Endothelial cell of umbilical vein (primary cell): ENCODE measurements around the gene CLEC7A. TPM values are rescaled to one million over a fixed set of nuclear protein-coding genes. Genes with fewer than 3 reads are reported as not detected.

Experiments used
- BruUV-seq: library from RNA; stranded (reverse); fragments of 400-500 nt; replicated peaks from 2 replicates; lab custom pipeline; 2021; lab: Mats Ljungman, UMichigan
- CTCF ChIA-PET: fragments of 300-600, 350-600 bp; sonication (Branson Sonifier 250); formaldehyde crosslinking; loops from one replicate; lab custom pipeline; 2021; ENCODE audit warnings: antibody characterized with exemption, inconsistent platforms; lab: Charles Lee
- POLR2A ChIA-PET: fragments of 300-600, 350-600 bp; sonication (Branson Sonifier 250); formaldehyde crosslinking; loops from one replicate; lab custom pipeline; 2021; ENCODE audit warnings: antibody characterized with exemption, inconsistent platforms; lab: Charles Lee
- DNase-seq: peaks from one replicate; pipeline ENCODE4 v3.0.0-alpha.2; 2011; ENCODE audit warnings: low read depth, low spot score
- FAIRE-seq: peaks from 2 replicates; lab custom pipeline; 2011; peaks lifted over from hg19 to GRCh38; lab: Jason Lieb, UNC
- H2AFZ ChIP-seq: 2 replicates; pipeline ENCODE4 v1.6.0; 2012; ENCODE audit warnings: low read depth, low read length, control low read depth, inconsistent platforms
- H3K27ac ChIP-seq: 2 replicates; pipeline ENCODE4 v1.5.1; 2011; ENCODE audit warnings: low read depth, mild to moderate bottlenecking, control low read depth, low read length, moderate library complexity; ENCODE audit not compliant: insufficient read depth
- H3K27me3 ChIP-seq, 2 experiments: 2 replicates each; pipeline versions ENCODE4 v1.6.0 to v1.6.1; 2011; ENCODE audit warnings: low read length in 2 of 2, mixed read lengths in 1 of 2; ENCODE audit not compliant: control insufficient read depth in 2 of 2, insufficient read depth in 2 of 2
- H3K36me3 ChIP-seq, 2 experiments: 2 replicates in 1 of 2; 3 replicates in 1 of 2; pipeline ENCODE4 v1.5.1; 2011; ENCODE audit warnings: low read length in 2 of 2, mild to moderate bottlenecking in 1 of 2, moderate library complexity in 1 of 2; ENCODE audit not compliant: control insufficient read depth in 2 of 2, insufficient read depth in 2 of 2; ENCODE audit errors: extremely low read depth in 1 of 2
- H3K4me1 ChIP-seq: 3 replicates; pipeline ENCODE4 v1.5.1; 2011; ENCODE audit warnings: mild to moderate bottlenecking, low read length; ENCODE audit not compliant: control insufficient read depth, insufficient read depth; ENCODE audit errors: extremely low read depth
- H3K4me2 ChIP-seq: 2 replicates; pipeline ENCODE4 v1.6.1; 2011; ENCODE audit warnings: low read length, control low read depth, mixed read lengths; ENCODE audit not compliant: insufficient read depth
- H3K4me3 ChIP-seq, 3 experiments: fragments of 200-600 bp in 1 of 3; sonication (generic), shearing (Covaris generic) in 1 of 3; replicated peaks in 1 of 3; 2 replicates each; pipeline ENCODE4 v1.5.1; 2011 to 2016; ENCODE audit warnings: control low read depth in 3 of 3, low read length in 3 of 3, mild to moderate bottlenecking in 2 of 3, inconsistent platforms in 1 of 3, low read depth in 1 of 3, moderate library complexity in 1 of 3; ENCODE audit not compliant: insufficient read depth in 1 of 3
- H3K79me2 ChIP-seq: 2 replicates; pipeline ENCODE4 v1.6.0; 2012; ENCODE audit warnings: low read length, inconsistent platforms; ENCODE audit not compliant: control insufficient read depth, insufficient read depth
- H3K9ac ChIP-seq: replicated peaks from 2 replicates; pipeline ENCODE3; 2011; ENCODE audit warnings: low read length, control low read depth; ENCODE audit not compliant: insufficient read depth; ENCODE audit errors: extremely low read depth
- H3K9me1 ChIP-seq: replicated peaks from 3 replicates; pipeline ENCODE4 v1.6.0; 2011; ENCODE audit warnings: mild to moderate bottlenecking, low read length; ENCODE audit not compliant: control insufficient read depth, insufficient read depth; ENCODE audit errors: extremely low read depth
- H3K9me3 ChIP-seq: replicated peaks from 2 replicates; pipeline ENCODE4 v1.5.1; 2012; ENCODE audit warnings: low read length, inconsistent platforms; ENCODE audit not compliant: control insufficient read depth, insufficient read depth
- H4K20me1 ChIP-seq: replicated peaks from 2 replicates; pipeline ENCODE3; 2011; ENCODE audit warnings: mild to moderate bottlenecking, low read length; ENCODE audit not compliant: control insufficient read depth, insufficient read depth; ENCODE audit errors: extremely low read depth
- CTCF ChIP-seq, 2 donors: IDR thresholded peaks; 1 replicate in 1 of 2; 2 replicates in 1 of 2; pipeline ENCODE4 v1.5.1; 2011; ENCODE audit warnings: low read length in 2 of 2, mild to moderate bottlenecking in 2 of 2, moderate library complexity in 2 of 2, control low read depth in 1 of 2, inconsistent platforms in 1 of 2, low read depth in 1 of 2; ENCODE audit not compliant: insufficient read depth in 1 of 2; ENCODE audit errors: extremely low read depth in 1 of 2
- EZH2 ChIP-seq: IDR thresholded peaks from 2 replicates; pipeline ENCODE4 v1.6.1; 2012; ENCODE audit warnings: borderline replicate concordance, low read depth, mild to moderate bottlenecking, moderate library complexity, low read length, inconsistent platforms; ENCODE audit not compliant: severe bottlenecking
- FOS ChIP-seq: IDR thresholded peaks from 2 replicates; pipeline ENCODE4 v1.6.1; 2011; ENCODE audit warnings: mild to moderate bottlenecking, low read length, moderate library complexity, borderline replicate concordance; ENCODE audit not compliant: insufficient read depth
- GATA2 ChIP-seq: IDR thresholded peaks from 2 replicates; pipeline ENCODE4 v1.7.0; 2011; ENCODE audit warnings: low read depth, mild to moderate bottlenecking, moderate library complexity, mixed read lengths, low read length; ENCODE audit not compliant: insufficient read length, insufficient read depth
- JUN ChIP-seq: IDR thresholded peaks from 2 replicates; pipeline ENCODE4 v1.6.1; 2011; ENCODE audit warnings: borderline replicate concordance, low read depth; ENCODE audit not compliant: insufficient read length, insufficient read depth
- MAX ChIP-seq: IDR thresholded peaks from 2 replicates; pipeline ENCODE4 v1.6.1; 2011; ENCODE audit not compliant: insufficient read depth, insufficient read length
- MYC ChIP-seq: IDR thresholded peaks from one replicate; pipeline ENCODE4 v1.6.1; 2011; ENCODE audit warnings: mild to moderate bottlenecking, low read depth, low read length
- POLR2A ChIP-seq: IDR thresholded peaks from 2 replicates; pipeline ENCODE4 v1.6.1; 2012; ENCODE audit warnings: low read depth, mild to moderate bottlenecking, control low read depth, low read length
- POLR2AphosphoS5 ChIP-seq: IDR thresholded peaks from 2 replicates; pipeline ENCODE4 v1.6.1; 2012; ENCODE audit warnings: low read depth, mild to moderate bottlenecking, control low read depth, low read length, moderate library complexity; ENCODE audit not compliant: insufficient read depth
- dilution Hi-C: fragments of 300-500 bp; cut with MboI; formaldehyde crosslinking; loops from one replicate; pipeline ENCODE4 v1.15.0; 2019; ENCODE audit warnings: low sequenced_read_pairs; ENCODE audit not compliant: extremely low pct_ligation_motif_present
- intact Hi-C: fragments of 100-400 bp; cut with micrococcal nuclease; formaldehyde crosslinking; loops from one replicate; pipeline ENCODE4 v1.10.0; 2022
- polyA plus RNA-seq, 4 experiments: library from polyadenylated mRNA; depleted of rRNA in 3 of 4; stranded (reverse) in 3 of 4; unstranded in 1 of 4; fragments of >200 nt; gene quantifications; 2 replicates each; pipeline versions ENCODE4 v1.2.1 to v1.2.3, GENCODE V29; 2011 to 2012; ENCODE audit warnings: missing spikeins in 1 of 4
- total RNA-seq: library from RNA; stranded (reverse); gene quantifications from 2 replicates; pipeline ENCODE4 v1.2.3, GENCODE V29; 2021

CLEC7A gene
- total and polyA plus RNA-seq, 2 donors (not counting 3 experiments of a cell fraction or from before 2014, with no cell fraction given), result not detected

DNA sequence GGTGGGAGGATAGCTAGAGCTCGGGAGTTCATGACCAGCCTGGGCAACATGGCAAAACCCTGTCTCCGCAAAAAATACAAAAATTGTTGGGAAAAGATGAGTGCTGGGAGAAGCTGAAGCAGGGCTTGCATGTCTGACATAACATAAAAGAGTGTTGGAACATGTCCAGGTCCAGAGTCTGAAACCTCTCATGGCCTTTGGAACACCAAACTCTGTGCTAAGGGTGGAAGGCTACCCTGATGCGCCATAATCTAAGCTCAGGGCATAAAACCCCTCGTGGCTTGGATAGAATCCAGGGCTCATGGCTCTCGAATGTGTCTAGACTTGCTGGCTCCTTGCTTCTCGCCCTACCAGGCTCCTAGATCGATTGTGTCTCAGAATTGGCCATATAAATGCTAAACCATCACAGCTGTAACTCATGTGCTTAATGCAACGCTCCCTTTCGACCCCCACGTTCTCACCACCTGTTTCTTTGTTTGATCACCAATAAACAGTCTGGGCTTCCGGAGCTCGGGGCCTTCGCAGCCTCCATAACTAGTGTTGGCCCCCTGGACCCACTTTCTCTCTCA lies 6.7 kb upstream of the CLEC7A start:
- no peaks in the 10 kb centered on the region for H4K20me1 ChIP-seq
- CTCF ChIA-PET, result interaction anchor here (0.9 to 2.5 kb wide), 9 partner anchors 17 to 387 kb away, joined by 3 to 15 read pairs (median 5); no protein-coding TSS in a partner anchor

DNA sequence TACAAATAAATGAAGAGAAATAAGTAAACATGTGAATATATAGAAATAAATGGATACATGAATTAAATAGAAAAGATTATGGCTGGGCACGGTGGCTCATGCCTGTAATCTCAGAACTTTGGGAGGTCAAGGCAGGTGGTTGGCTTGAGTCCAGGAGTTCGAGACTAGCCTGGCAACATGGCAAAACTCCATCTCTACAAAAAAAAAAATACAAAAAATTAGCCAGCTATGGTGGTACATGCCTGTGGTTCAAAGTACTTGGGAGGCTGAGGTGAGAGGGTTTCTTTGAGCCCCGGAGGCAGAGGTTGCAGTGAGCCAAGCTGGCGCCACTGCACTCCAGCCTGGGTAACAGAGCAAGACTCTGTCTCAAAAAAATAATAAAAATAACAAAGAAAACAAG lies 5.1 kb upstream of the CLEC7A start:
- no peaks in the 10 kb centered on the region for H3K9me1 ChIP-seq
- no peaks in the 10 kb centered on the region for H3K4me1 ChIP-seq
- FAIRE-seq, result no peak
- no peaks in the 10 kb centered on the region for H3K36me3 ChIP-seq
- H3K4me3 ChIP-seq, result no peak overlapping the region
- no peak for DNase-seq
- no peak overlapping the region for H3K4me2 ChIP-seq
- no TSS peak for BruUV-seq
- no peaks in the 10 kb centered on the region for H3K27me3 ChIP-seq
- H3K9me3 ChIP-seq, result no peaks in the 10 kb centered on the region
- no peaks in the 10 kb centered on the region for H4K20me1 ChIP-seq
- no peak for TF ChIP-seq JUN
- no peak for TF ChIP-seq GATA2
- TF ChIP-seq EZH2, result no peak
- TF ChIP-seq CTCF (IDR thresholded peaks at IDR 0.05; ENCODE audit: extremely low read depth in 1 of 2, insufficient read depth in 1 of 2, low read depth in 1 of 2, low read length in 2 of 2), result no peak
- no peak for TF ChIP-seq POLR2AphosphoS5
- no peak for TF ChIP-seq MAX
- TF ChIP-seq POLR2A, result no peak
- no peak for TF ChIP-seq FOS
- no peak for TF ChIP-seq MYC
- H3K79me2 ChIP-seq, result no peaks in the 10 kb centered on the region
- CTCF ChIA-PET, result interaction anchor here (0.8 to 2.5 kb wide), 4 partner anchors 18 to 385 kb away, joined by 3 to 7 read pairs (median 5); partner anchors contain the start of gene CLEC12B
- H2AFZ ChIP-seq, result no peak overlapping the region
- dilution Hi-C loops, result no loop called here
- intact Hi-C loops, result no loop called here
- H3K9ac ChIP-seq, result no peak overlapping the region
- POLR2A ChIA-PET, result no interaction called here
- H3K27ac ChIP-seq, result no peak overlapping the region

More for the DNA sequence above, 6.7 kb upstream of the CLEC7A start:
- Histone ChIP-seq H3K27me3 (no peaks in the 10 kb centered on the region), H3K4me1 (no peaks in the 10 kb centered on the region), H3K4me3 (no peak overlapping the region), H3K27ac (no peak overlapping the region), H3K4me2 (no peak overlapping the region), H3K36me3 (no peaks in the 10 kb centered on the region), H3K9ac (no peak overlapping the region), H2AFZ (no peak overlapping the region), H3K9me3 (no peaks in the 10 kb centered on the region), H3K9me1 (no peaks in the 10 kb centered on the region), H3K79me2 (no peaks in the 10 kb centered on the region)
- no peak for TF ChIP-seq MYC
- no peak for DNase-seq
- intact Hi-C loops, result no loop called here
- dilution Hi-C loops, result no loop called here
- no TSS peak for BruUV-seq
- POLR2A ChIA-PET, result interaction anchor here (0.9 kb wide), 1 partner anchor 126 kb away, joined by 3 read pairs; the partner anchor contains the start of gene CLEC12B
- no peak for FAIRE-seq
